Cardiac muscle cell (in vitro differentiated cells and primary cell): Measurements from ENCODE around the gene COL9A3. TPM values are rescaled to one million over a fixed set of nuclear protein-coding genes. Genes with fewer than 3 reads are reported as not detected.

Source experiments
- DNase-seq, 2 donors: peaks; one replicate each; pipeline versions ENCODE4 v3.0.0 to v3.0.0-alpha.2; 2010 to 2017; ENCODE audit warnings: low read depth in 1 of 2, low spot score in 1 of 2
- H3K27ac ChIP-seq: fragments of 200-600 bp; sonication (generic); 2 replicates; pipeline ENCODE4 v1.5.1; 2016
- H3K27me3 ChIP-seq: fragments of 200-600 bp; sonication (generic); 2 replicates; pipeline ENCODE4 v1.6.0; 2016; ENCODE audit warnings: control low read depth
- H3K36me3 ChIP-seq: fragments of 200-600 bp; sonication (generic); 2 replicates; pipeline ENCODE4 v1.5.1; 2016; ENCODE audit warnings: control low read depth
- H3K4me1 ChIP-seq: fragments of 200-600 bp; sonication (generic); 2 replicates; pipeline ENCODE4 v1.8.1; 2017; ENCODE audit warnings: low read depth, mild to moderate bottlenecking, mixed run types
- H3K4me3 ChIP-seq: fragments of 200-600 bp; sonication (generic); 2 replicates; pipeline ENCODE4 v1.5.1; 2016; ENCODE audit warnings: mild to moderate bottlenecking
- H3K9me3 ChIP-seq: fragments of 200-600 bp; sonication (generic); 2 replicates; pipeline ENCODE4 v1.5.1; 2017; ENCODE audit warnings: low read depth, mild to moderate bottlenecking, control low read depth
- polyA plus RNA-seq: library from polyadenylated mRNA; unstranded; fragments of >200 nt; fragmentation: Nextera tagmentation; extraction: Ambion mirVana; gene quantifications from 2 replicates; pipeline ENCODE4 v1.2.1, GENCODE V29; 2016
- total RNA-seq: library from RNA; depleted of rRNA; stranded (reverse); fragments of >200 nt; gene quantifications from 2 replicates; pipeline ENCODE4 v1.2.3, GENCODE V29; 2016
- TF ChIP-seq, protein P1 (sequence below): IDR thresholded peaks from 2 replicates; pipeline ENCODE4 v1.5.1; 2012; ENCODE audit warnings: low read depth, mild to moderate bottlenecking, low read length

COL9A3 gene
- total and polyA plus RNA-seq, 2 experiments from 2014 or later = 6.4 to 10.3 TPM

DNA sequence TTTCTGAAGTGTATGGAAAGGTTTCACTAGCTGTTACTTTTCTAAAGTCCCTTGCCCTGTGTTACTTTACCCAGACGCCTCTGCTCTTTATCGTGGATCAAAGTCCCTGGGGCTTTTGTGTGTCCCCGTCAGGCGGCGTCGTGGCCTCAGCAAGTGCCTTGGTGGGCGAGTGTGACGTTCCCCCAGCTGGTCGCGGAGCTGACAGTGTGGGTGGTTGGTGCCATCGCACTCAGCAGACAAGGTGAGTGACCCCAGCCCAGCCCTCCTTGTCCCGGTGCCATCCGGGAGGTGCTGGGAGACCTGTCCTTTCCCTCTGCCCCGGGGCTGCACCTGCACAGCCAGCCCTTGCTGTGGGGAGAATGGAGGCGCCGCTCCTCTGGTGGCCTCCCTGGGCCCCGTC is 72.1 kb downstream of the COL9A3 start:
- Histone ChIP-seq H3K36me3 (peaks cover 56% of the 10 kb centered on the region), H3K4me1 (no peaks in the 10 kb centered on the region), H3K27me3 (no peaks in the 10 kb centered on the region), H3K4me3 (no peak overlapping the region), H3K27ac (no peak overlapping the region), H3K9me3 (no peaks in the 10 kb centered on the region)
- no peak for DNase-seq
- TF ChIP-seq, protein P1, sequence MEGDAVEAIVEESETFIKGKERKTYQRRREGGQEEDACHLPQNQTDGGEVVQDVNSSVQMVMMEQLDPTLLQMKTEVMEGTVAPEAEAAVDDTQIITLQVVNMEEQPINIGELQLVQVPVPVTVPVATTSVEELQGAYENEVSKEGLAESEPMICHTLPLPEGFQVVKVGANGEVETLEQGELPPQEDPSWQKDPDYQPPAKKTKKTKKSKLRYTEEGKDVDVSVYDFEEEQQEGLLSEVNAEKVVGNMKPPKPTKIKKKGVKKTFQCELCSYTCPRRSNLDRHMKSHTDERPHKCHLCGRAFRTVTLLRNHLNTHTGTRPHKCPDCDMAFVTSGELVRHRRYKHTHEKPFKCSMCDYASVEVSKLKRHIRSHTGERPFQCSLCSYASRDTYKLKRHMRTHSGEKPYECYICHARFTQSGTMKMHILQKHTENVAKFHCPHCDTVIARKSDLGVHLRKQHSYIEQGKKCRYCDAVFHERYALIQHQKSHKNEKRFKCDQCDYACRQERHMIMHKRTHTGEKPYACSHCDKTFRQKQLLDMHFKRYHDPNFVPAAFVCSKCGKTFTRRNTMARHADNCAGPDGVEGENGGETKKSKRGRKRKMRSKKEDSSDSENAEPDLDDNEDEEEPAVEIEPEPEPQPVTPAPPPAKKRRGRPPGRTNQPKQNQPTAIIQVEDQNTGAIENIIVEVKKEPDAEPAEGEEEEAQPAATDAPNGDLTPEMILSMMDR = no peak

DNA sequence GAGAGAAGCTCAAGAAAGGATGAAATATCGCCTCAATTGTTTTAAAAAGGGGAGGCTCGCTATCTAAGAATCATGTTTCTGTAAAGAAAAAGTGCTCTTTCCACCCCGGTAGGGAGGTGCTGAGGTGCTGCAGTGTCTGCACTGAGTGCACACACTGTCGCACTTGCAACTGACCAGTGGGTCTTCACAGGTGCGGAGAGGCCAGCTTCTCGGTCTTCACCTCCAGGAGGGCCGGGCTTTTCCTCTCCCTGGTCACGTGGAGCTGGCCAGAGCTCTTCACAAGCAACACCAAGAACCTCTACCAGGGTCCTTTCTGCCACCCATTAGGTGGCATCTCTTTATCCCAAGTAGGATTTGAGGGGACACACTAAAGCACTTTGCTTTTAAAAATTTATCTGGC is 72.6 kb downstream of the COL9A3 start:
- Histone ChIP-seq H3K4me1 (no peaks in the 10 kb centered on the region), H3K4me3 (no peak overlapping the region), H3K36me3 (peaks cover 60% of the 10 kb centered on the region), H3K27ac (no peak overlapping the region), H3K9me3 (no peaks in the 10 kb centered on the region), H3K27me3 (no peaks in the 10 kb centered on the region)
- TF ChIP-seq, protein P1 = no peak
- DNase-seq = no peak

DNA sequence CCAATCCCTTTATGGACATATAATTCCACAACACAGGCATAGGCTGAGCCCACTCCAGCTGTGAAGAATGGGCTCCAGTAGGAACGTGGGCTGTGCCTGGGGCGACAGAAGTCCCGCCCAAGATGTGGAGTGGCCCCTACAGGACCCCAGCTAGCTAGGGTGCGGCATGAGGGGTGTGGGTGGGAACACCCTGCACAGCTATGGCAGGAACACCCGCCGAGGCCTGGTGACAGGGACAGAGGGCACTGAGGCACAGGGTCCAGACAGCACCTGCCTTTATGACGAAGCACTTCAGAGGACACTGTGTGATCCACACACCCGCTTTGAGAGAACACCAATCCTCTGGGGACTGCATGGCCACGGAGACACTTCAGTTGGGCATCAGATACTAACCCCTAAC is 73.0 kb downstream of the COL9A3 start:
- no peaks in the 10 kb centered on the region for H3K9me3 ChIP-seq
- DNase-seq = no peak
- TF ChIP-seq, protein P1 = no peak
- no peak overlapping the region for H3K4me3 ChIP-seq
- H3K4me1 ChIP-seq = no peaks in the 10 kb centered on the region
- H3K27me3 ChIP-seq = no peaks in the 10 kb centered on the region
- H3K36me3 ChIP-seq = peaks cover 64% of the 10 kb centered on the region
- no peak overlapping the region for H3K27ac ChIP-seq

DNA sequence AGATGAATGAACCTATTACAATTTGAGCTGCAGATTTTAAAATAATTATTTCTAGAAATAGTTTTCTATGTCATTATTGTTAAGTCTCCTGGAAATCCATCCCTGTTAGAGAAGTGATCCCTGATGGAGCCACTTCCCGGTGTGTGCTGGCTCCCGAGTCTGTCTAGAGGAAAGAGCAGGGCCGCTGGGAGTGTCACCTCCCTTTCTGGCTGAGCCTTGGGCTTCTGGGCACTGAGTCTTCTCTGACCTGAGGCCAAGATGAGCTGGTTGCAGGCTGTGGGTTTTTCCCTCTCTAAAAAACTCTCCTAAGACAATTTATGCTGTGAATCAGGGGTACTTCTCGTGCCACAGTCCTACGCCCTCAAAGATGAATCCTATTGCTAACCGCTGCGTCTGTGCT is 73.6 kb downstream of the COL9A3 start:
- no peak overlapping the region for H3K4me3 ChIP-seq
- no peaks in the 10 kb centered on the region for H3K27me3 ChIP-seq
- H3K36me3 ChIP-seq = peaks cover 64% of the 10 kb centered on the region
- H3K4me1 ChIP-seq = no peaks in the 10 kb centered on the region
- no peak for DNase-seq
- TF ChIP-seq, protein P1 = no peak
- no peaks in the 10 kb centered on the region for H3K9me3 ChIP-seq
- no peak overlapping the region for H3K27ac ChIP-seq

Other genes with a start within 250 kb of the COL9A3 start
- 0.15 and 1.4 TPM in 2 replicates for gene SLCO4A1, start 174.5 kb upstream of the COL9A3 start, total RNA-seq
- gene SLCO4A1, start 174.5 kb upstream of the COL9A3 start, polyA plus RNA-seq = 0.67 and 1.0 TPM in 2 replicates
- gene NTSR1, start 108.2 kb upstream of the COL9A3 start, total RNA-seq = 0.03 and 0.07 TPM in 2 replicates
- gene NTSR1, start 108.2 kb upstream of the COL9A3 start, polyA plus RNA-seq = 0.34 TPM in 1 of 2 replicates, not detected in the other
- gene MRGBP, start 20.6 kb upstream of the COL9A3 start, total RNA-seq = 21.5 and 22.4 TPM in 2 replicates
- gene MRGBP, start 20.6 kb upstream of the COL9A3 start, polyA plus RNA-seq = 22.8 and 25.9 TPM in 2 replicates
- gene OGFR, start 12.2 kb upstream of the COL9A3 start, total RNA-seq = 64.4 and 83.1 TPM in 2 replicates
- gene OGFR, start 12.2 kb upstream of the COL9A3 start, polyA plus RNA-seq = 49.9 and 54.9 TPM in 2 replicates
- 5.4 and 6.6 TPM in 2 replicates for gene TCFL5, start 44.8 kb downstream of the COL9A3 start, total RNA-seq
- 8.1 and 8.4 TPM in 2 replicates for gene TCFL5, start 44.8 kb downstream of the COL9A3 start, polyA plus RNA-seq
- 39.4 and 69.2 TPM in 2 replicates for gene DIDO1, start 109.5 kb downstream of the COL9A3 start, total RNA-seq
- gene DIDO1, start 109.5 kb downstream of the COL9A3 start, polyA plus RNA-seq = 28.3 and 42.5 TPM in 2 replicates
- 42.1 and 49.5 TPM in 2 replicates for gene GID8, start 121.1 kb downstream of the COL9A3 start, total RNA-seq
- 24.5 and 34.0 TPM in 2 replicates for gene GID8, start 121.1 kb downstream of the COL9A3 start, polyA plus RNA-seq
- gene SLC17A9, start 135.7 kb downstream of the COL9A3 start, total RNA-seq = 2.5 and 3.2 TPM in 2 replicates
- gene SLC17A9, start 135.7 kb downstream of the COL9A3 start, polyA plus RNA-seq = 1.8 and 4.1 TPM in 2 replicates
- gene BHLHE23, start 189.9 kb downstream of the COL9A3 start, total RNA-seq = not detected in 2 replicates
- gene BHLHE23, start 189.9 kb downstream of the COL9A3 start, polyA plus RNA-seq = not detected in 2 replicates